GM18867 (cell line): Measurements from ENCODE around the gene TRIM45.
A peak's percentile ranks its signal among the peaks of the same experiment; 100 is the strongest.

Experiments used
- ATAC-seq: cut with Tn5 transposase; IDR thresholded peaks from one replicate; pipeline ENCODE4 v1.9.1; 2021; ENCODE audit warnings: mild to moderate bottlenecking, moderate library complexity; ENCODE audit not compliant: unreplicated experiment

The TRIM45 gene

GRCh38 chr1:117061986-117062415 is 59.5 kb downstream of the TRIM45 start:
- peak; percentile 18 for ATAC-seq
